Esophagus muscularis mucosa (tissue), 4 donors: ENCODE data around the gene TDRD6.

ENCODE experiments used
- CTCF ChIP-seq, 3 experiments: fragments of 200-600 bp in 2 of 3; fragments of 450-650 bp in 1 of 3; sonication (generic) in 2 of 3; IDR thresholded peaks; one replicate each; pipeline ENCODE4 v1.5.1; 2017 to 2019; ENCODE audit warnings: antibody characterized with exemption in 3 of 3, mild to moderate bottlenecking in 2 of 3, moderate library complexity in 1 of 3
- EP300 ChIP-seq: sonication (generic); formaldehyde crosslinking; IDR thresholded peaks from one replicate; pipeline ENCODE4 v1.6.1; 2017; ENCODE audit warnings: antibody characterized with exemption
- POLR2A ChIP-seq: fragments of 450-650 bp; IDR thresholded peaks from one replicate; pipeline ENCODE4 v1.6.1; 2017; ENCODE audit warnings: antibody characterized with exemption, moderate library complexity, mild to moderate bottlenecking, low read depth
- POLR2AphosphoS5 ChIP-seq, 2 donors: sonication (generic); formaldehyde crosslinking; IDR thresholded peaks; one replicate each; pipeline ENCODE4 v1.6.1; 2017; ENCODE audit warnings: antibody characterized with exemption in 2 of 2

GRCh38 chr6:46637933-46638332 lies 49.8 kb upstream of the TDRD6 start:
- TF ChIP-seq POLR2A (no peak), EP300 (no peak), CTCF (IDR thresholded peaks at IDR 0.05) (no peak), POLR2AphosphoS5 (IDR thresholded peaks at IDR 0.05) (no peak)
